HG02973 (cell line): ENCODE data around the gene CARD9.
"Not testable (repeated sequence)": the region's sequence is repeated elsewhere in the genome, so short reads cannot be mapped to it uniquely, and the experiment has no call there.

Experiments used
- ATAC-seq: cut with Tn5 transposase; IDR thresholded peaks from one replicate; pipeline ENCODE4 v1.9.1; 2021; ENCODE audit warnings: moderate library complexity; ENCODE audit not compliant: unreplicated experiment

Gene CARD9, protein sequence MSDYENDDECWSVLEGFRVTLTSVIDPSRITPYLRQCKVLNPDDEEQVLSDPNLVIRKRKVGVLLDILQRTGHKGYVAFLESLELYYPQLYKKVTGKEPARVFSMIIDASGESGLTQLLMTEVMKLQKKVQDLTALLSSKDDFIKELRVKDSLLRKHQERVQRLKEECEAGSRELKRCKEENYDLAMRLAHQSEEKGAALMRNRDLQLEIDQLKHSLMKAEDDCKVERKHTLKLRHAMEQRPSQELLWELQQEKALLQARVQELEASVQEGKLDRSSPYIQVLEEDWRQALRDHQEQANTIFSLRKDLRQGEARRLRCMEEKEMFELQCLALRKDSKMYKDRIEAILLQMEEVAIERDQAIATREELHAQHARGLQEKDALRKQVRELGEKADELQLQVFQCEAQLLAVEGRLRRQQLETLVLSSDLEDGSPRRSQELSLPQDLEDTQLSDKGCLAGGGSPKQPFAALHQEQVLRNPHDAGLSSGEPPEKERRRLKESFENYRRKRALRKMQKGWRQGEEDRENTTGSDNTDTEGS

DNA sequence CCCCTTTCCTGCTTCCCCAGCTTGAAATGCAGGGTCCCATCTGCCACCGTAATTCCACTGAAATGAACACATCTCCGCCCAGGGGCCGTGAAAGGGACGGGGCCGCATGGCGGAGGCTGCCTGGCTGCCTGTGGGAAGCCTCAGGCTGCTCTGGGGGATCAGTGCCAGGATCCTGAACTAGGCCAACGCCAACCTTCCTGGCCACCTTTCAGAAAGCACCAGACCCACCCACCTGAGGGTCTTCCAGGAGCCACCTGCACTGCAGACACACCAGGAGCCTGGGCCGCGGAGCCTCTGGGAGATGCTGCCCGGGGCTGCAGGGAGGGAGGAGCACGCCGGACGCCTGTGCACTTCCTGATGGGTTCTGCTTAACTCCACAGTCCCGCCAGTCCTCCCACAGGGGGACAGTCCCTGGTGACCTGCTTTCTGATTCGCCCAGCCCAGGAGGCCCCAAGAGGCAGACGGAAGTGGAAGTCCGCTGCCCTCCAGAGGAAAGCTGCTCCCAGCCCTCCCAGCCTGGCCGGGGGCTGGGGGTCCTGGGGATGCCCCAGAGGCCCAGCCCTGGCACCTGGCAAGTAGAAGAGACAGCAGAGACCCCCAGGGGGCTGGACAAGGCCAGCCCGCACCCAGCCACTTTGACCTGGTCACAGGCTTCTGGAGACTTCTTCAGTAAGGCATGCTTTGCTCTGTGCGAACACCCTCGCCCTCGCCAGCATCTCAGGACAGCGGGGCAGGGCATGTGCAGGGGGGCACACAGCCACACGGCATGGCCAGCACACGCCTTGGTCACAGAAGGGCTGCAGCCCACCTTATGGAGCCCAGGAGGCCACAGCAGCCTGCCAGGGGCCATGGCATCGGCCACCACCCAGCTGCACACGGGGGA lies at the start of gene CARD9:
CARD9 (minus strand) TSS at position 370 of the 883 bp plus-strand sequence. CDS start 1,591 bp downstream, outside the sequence.
- no peak for ATAC-seq

DNA sequence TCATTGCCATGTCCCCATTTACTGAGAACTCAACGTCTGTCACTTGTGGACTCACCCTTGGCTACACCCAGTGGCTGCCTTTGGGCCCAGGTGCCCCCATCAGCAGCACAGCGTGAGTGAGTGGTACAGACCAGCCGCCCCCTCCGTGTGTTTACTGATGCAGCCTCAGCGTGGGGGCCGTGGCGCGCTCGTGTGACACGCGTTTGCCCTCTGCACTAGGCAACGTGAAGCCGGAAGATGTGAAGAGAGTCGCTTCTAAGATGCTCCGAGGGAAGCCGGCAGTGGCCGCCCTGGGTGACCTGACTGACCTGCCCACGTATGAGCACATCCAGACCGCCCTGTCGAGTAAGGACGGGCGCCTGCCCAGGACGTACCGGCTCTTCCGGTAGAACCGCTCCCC lies 49.4 kb upstream of the CARD9 start:
- no peak for ATAC-seq

DNA sequence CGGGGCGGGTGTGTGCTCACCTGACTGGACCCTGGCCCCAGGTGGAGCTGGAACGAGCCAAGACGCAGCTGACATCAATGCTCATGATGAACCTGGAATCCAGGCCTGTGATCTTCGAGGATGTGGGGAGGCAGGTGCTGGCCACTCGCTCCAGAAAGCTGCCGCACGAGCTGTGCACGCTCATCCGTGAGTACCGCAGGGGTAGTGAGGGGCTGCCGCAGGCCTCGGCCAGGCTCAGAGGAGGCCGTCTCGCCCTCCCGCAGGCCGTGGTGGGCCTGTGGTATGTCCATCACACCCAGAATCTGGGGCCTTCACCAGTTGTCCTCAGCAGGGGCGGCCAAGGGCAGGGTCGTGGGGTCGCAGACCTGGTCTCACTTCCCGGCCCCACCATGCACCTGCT lies 48.3 kb upstream of the CARD9 start:
- ATAC-seq = no peak

DNA sequence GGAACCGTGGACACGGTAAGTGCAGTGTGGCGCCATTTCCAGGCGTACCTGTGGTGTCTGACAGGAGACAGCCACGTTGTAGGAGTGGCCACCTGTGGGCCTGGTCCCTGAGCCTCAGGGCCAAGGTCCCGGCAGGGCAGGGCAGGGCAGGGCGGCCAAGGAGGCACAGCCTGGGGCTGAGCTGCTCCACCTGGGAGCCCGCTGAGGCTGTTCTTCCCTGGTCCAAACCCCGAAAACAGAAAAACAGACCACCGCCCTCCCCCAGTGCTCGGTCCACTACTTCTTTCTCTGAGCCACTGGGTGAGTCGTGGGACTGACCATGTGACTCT lies 45.6 kb upstream of the CARD9 start:
- no peak for ATAC-seq

DNA sequence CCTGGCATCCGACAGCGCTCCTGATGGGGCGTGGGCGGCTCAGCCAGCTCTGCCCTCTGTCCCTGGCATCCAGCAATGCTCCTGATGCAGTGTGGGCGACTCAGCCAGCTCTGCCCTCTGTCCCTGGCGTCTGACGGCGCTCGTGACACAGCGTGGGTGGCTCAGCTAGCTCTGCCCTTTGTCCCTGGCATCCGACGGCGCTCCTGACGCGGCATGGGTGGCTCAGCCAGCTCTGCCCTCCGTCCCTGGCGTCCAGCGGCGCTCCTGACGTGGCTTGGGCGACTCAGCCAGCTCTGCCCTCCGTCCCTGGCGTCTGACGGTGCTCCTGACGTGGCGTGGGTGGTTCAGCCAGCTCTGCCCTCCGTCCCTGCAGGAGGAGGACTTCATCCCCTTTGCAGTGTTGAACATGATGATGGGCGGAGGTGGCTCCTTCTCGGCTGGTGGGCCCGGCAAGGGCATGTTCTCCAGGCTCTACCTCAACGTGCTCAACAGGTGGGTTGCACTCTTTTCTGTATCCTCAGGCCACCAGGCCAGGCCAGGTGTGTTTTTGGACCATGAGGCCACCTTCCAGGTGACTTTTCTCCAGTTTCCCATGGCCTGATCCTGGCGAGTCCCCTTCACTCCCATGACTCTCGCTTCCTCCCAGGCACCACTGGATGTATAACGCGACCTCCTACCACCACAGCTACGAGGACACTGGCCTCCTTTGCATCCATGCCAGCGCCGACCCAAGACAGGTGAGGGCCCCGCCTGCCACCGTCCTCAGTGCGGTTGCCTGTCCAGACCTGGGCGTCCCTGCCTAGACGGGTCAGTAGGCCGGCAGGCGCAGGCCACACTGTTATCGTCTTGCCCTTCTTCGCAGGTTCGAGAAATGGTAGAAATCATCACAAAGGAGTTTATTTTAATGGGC lies 45.0 kb upstream of the CARD9 start:
- no peak for ATAC-seq

DNA sequence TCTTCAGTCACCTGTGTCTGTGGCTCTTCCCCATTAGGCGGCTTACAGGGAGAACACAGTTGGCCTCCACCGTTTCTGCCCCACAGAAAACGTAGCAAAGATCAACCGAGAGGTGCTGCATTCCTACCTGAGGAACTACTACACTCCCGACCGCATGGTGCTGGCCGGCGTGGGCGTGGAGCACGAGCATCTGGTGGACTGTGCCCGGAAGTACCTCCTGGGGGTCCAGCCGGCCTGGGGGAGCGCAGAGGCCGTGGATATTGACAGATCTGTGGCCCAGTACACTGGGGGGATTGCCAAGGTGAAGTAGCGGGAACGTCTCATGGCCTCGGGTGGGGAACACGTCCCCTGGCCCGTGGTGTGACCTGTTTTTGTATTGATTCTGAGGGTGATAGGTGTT lies 43.4 kb upstream of the CARD9 start:
- no peak for ATAC-seq

DNA sequence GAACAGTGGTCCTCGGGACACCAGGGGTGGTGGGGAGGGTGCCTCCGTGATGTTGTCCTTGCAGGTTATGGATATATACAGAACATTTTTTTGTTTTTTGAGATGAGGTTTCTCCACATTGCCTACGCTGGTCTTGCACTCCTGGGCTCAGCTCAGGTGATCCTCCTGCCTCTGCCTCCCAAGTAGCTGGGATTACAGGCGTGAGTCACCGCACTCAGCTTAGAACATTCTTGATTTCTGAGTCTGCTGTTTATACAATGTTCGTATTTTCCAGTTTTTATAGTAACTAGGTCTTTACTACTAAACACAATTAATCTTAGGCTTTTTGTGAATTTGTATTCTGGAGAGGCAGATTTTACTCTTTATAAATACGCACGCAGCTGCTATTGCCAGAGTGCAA lies 43.0 kb upstream of the CARD9 start:
- no peak for ATAC-seq

DNA sequence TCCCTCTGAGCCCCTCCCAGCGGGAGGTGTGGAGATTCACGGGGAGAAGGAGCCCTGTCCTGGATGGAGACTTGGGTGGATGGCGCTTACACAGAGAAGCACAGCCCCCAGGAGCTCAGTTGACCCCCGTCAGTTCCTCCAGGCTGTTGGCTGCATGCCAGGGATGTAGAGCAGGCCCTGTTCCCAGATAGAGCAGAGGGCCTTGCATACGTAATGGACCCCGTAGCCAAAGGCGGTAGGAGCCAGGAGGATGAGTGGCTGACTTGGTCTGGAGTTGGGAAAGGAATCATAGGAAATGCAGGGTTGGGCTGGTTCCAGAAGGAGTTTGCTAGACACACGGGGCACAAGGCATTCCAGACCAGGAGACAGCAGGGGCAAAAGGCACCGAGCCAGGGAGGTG lies 39.5 kb upstream of the CARD9 start:
- ATAC-seq = no peak

DNA sequence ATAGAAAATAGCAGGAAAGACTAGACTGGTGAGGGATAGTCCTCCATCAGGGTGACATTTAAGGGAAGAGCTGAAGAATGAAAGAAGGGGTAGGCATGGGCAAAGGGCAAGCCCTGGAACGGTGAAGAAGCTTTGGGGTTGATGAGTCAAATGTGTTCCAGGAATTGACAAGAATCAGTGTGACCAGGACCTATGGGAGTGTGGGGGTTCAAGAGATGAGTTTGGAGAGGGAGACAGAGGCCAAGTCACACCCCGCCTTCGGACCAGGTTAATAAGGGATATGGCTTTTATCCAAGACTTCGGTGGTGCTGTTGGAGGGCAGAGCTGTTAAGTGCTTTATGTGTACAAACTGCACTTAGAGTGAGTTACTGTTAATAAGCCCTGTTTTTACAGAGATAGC lies 37.9 kb upstream of the CARD9 start:
- no peak for ATAC-seq

DNA sequence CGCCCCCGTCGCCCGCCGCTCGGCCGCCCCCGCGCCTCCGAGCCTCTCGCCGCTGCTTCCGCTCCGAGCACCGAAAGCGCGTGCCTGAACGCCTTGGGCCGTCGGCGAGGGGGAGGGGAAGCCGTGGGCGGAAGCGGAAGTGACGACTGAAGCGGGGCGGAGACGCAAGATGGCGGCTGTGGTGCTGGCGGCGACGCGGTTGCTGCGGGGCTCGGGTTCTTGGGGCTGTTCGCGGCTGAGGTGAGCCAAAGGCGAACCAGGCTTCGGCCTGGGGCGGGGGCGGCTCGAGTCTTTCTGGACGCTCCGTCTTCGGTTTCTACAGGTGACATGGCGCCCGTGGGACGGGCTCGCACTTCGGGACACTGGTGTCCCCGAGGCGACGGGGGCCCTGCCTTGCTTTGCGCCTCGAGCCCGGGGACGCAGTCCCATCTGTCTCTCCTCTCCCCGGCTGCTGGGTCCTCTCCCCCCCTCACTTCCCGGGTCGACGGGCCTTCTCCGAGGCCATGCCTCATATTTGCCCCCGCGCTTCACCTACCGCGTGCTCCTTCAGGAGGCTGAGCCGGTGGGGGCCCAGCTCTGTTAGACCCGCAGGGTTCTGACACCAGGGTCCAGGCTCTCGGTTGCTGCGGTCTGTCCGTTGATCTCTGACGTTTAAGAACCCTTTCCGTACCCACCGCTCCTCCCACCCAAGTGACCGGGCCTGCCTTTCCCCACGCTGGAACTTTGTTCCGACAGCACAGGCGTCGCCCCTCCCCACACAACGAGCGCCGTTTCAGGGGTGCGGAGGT lies 37.2 kb upstream of the CARD9 start, which contains the start of the genes ENTR1 and PMPCA:
ENTR1 (minus strand) TSS at position 115 of the 788 bp plus-strand sequence. CDS start 217 bp downstream, outside the sequence.
PMPCA (plus strand) TSS at position 159 of the 788 bp plus-strand sequence; CDS start at position 170, 11 bp downstream.
- peak; percentile 62 for ATAC-seq

DNA sequence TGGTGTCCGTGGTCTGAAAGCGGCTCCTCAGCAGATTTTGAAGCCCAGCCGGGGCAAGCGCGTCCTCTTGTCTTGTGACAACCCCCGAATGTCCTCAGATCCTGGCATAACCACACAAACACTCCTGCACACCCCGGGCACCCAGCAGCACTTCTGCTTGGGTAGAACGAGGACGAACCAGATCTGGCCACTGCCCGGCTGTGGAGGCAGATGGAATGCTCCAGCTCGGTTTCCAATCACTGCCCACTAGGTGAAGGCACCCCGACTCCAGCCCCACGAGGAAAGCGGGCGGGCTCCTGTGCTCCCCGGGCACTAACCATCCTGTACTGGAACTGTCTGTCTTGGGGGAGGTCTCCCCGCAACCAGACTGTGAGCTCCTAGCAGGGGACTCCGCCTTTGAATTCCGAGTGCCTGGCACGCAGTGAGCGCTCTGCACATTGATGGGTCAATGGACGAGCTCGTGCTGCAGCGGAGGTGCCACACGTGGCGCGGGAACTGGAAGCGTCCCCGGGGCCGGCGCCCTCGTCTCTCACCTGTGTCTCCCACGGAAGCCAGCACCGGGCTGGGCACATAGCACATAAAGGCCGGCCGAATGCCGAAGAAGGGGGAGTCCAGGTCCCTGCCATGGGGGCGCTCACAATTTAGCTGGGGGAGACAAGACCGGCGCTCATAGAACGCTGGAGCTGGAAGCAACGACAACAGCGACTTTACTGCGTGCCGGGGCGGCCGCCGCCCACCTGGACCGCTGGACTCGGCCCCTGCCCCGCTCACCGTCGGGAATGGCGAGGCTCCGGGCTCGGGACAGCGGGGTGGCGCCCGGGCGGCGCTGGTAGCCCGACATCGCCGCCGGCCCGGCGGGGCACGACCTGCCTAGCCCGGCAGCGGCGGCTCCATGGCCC lies 36.3 kb upstream of the CARD9 start:
- peak; percentile 20 for ATAC-seq

DNA sequence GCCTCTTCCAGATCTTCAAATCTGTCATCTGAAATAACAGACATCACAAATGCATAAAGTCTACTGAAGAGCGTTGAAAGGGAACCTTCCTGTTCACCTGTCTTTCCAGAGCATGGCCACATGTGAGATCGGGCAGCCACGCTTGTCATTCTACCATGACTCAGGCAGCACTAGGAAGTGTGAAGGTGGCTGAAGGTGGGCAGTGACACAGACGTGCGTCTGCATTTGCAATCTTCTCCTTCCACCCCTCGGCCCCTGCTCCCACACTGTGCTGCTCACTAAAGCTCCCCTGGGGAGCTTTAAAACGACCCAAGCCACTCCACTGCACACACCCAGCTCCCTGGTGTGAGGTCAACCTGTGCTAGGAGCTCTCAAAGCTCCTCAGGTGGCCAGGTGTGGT lies 34.4 kb upstream of the CARD9 start:
- no peak for ATAC-seq

DNA sequence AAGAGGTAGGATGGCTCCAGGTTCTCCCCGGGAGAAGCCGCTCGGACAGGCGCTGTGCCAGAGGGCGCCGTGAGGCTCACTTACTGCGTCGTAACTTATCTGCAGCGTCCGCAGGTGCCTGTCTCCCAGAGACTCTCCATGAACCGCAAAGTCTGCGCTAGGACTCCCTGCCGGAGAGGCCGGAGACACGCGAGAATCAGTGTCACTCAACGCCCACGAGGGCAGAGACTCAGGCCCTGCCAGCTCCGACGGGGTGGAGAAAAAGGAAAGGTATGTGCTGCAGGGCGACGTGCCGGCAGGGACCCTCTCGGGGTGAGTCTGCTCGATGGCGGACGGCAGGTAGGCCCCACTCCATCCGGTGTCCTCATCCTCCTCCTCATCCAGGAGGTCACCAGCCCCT lies 33.6 kb upstream of the CARD9 start:
- ATAC-seq = not testable (repeated sequence)

DNA sequence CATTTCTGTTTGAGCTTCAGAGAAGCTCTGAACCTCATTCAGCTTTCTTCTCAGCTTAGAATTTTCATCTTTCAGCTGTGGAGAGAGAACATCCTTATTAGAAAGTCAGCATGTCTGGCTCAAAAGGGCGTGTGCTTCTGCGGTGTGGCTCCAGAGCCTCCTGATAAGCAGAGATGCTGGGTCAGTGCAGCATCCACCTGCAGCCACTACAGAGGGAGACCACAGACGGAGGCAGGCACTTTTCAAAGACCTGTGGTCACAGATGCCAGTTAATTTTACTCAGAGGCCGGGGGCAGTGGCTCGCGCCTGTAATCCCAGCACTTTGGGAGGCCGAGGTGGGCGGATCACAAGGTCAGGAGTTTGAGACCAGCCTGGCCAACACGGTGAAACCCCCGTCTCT lies 32.4 kb upstream of the CARD9 start:
- ATAC-seq = not testable (repeated sequence)

DNA sequence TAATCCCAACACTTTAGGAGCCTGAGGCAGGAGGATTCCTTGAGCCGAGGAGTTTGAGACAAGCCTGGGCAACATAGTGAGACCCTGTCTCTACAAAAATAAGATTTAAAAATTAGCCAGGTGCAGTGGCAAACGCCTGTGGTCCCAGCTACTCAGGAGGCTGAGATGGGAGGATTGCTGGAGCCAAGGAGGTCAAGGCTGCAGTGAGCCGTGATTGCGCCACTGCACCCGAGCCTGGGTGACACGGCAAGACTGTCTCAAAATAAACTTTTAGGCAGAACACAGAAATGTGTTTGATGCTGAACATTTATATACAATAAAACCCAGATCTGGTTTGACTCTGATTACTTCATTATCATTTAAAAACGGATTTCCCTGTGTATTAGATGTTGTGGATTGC lies 32.0 kb upstream of the CARD9 start:
- ATAC-seq = no peak

DNA sequence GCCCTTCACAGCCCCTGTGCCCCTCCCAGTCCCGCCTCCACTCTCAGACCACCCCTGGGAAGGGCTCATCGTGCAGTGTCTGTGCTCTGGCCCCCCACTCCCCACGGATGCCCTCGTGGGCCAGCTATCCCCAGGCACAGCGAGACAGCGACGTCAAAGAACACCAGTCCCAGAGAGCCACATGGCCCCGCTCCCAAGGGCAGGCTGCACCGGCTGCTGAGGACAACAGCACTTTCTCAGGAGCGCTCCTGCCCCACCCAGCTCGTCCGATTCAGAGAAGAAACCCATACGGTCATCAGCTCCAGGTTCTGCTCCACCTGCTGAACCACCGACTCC lies 31.3 kb upstream of the CARD9 start:
- ATAC-seq = no peak

DNA sequence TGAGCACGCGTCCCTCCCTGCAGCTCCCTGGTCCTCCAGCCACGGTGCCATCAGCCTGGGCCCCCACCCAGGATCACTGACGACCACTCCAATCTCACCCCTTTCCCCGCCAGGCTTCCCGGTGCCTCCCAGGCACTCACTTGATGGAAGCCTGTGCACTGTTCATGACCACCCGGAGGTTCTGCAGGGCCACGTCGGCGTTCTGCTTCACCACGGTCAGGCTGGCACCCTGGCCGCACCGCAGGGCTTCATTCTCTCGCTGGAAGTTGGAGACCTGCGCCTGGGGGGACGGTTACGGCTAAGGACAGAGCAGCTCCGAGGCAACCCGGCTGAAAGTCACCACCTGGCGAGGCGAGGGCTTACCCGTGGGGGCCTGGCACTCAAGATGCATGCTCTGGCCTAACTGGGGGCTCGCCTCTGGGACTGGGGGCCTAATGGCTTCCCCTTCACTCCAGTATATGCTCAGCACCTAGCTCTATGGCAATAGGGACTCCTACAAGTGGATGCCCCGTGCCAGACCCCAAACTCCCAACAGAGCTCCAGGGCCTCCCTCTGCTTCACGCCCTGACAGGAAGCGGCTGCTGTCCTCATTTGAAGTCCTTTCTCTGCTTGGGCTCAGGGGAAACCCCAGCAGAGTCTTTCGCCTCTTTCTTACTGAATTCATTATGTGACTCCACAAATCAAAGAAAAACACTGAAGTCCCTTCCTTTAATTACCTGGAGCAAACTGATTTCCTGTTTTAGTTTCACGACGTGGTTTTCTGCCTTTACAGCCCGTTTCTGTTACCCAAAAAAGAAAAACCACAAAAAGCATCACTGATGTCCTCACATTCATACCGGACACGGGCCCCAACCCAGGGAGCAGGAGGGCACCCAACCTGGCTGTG lies 30.7 kb upstream of the CARD9 start:
- ATAC-seq = no peak

DNA sequence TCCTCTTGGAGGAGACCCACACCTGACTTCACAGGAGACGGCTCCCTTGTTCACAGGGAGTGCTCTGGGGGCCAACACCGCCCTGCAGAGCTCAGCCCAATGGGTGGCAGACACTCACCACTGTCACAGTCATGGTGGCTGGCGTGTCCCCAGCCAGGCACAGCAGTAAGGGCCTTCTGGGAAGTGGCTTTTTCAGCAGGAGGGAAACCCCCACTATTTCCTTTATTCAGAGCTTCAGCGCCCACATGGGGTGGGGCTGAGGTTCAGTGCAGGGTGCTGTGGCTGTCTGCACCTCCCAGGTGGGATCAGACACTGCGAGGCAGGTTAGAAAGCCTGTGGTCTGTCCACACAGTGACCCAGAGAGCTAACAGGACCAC lies 30.1 kb upstream of the CARD9 start:
- ATAC-seq = peak; percentile 25
